Activated CD8-positive, alpha-beta memory T cell treated with anti-CD3 and anti-CD28 coated beads for 36 hours (primary cell): ENCODE measurements around the gene GRWD1. TPM values are rescaled to one million over a fixed set of nuclear protein-coding genes. Genes with fewer than 3 reads are reported as not detected.

Experiments
- CTCF ChIA-PET: fragments of 350-600 bp; sonication (Branson Sonifier 250); formaldehyde crosslinking; loops from one replicate; lab custom pipeline; 2021; ENCODE audit warnings: antibody characterized with exemption; lab: Charles Lee
- POLR2A ChIA-PET: fragments of 350-600 bp; sonication (Branson Sonifier 250); formaldehyde crosslinking; loops from one replicate; lab custom pipeline; 2021; ENCODE audit warnings: antibody characterized with exemption; lab: Charles Lee
- total RNA-seq, 2 experiments: library from RNA; stranded (reverse); gene quantifications; one replicate each; pipeline ENCODE4 v1.2.3, GENCODE V29; 2021

The GRWD1 gene
- total RNA-seq, 2 experiments from 2014 or later = 98.5 to 102 TPM

- ChIA-PET CTCF (no interaction called here), POLR2A (no interaction called here)
Measured at GRCh38 chr19:48471836-48472235, 26.1 kb downstream of the GRWD1 start.

GRCh38 chr19:48473161-48473966 lies 27.6 kb downstream of the GRWD1 start:
- ChIA-PET CTCF (interaction anchor here (1.2 kb wide), 1 partner anchor 17 kb away, joined by 5 read pairs; no protein-coding TSS in a partner anchor), POLR2A (no interaction called here)

- ChIA-PET POLR2A (no interaction called here), CTCF (interaction anchor here (1.3 to 1.9 kb wide), 2 partner anchors 10 to 16 kb away, joined by 3 to 12 read pairs; no protein-coding TSS in a partner anchor)
Measured at GRCh38 chr19:48474084-48474592, 28.4 kb downstream of the GRWD1 start.

- ChIA-PET POLR2A (no interaction called here), CTCF (interaction anchor here (1.3 to 1.9 kb wide), 2 partner anchors 11 to 14 kb away, joined by 3 to 12 read pairs; no protein-coding TSS in a partner anchor)
Measured at GRCh38 chr19:48475369-48476068, 29.7 kb downstream of the GRWD1 start.

GRCh38 chr19:48476176-48476575 lies 30.4 kb downstream of the GRWD1 start:
- POLR2A ChIA-PET = no interaction called here
- CTCF ChIA-PET = interaction anchor here (1.9 kb wide), 1 partner anchor 14 kb away, joined by 12 read pairs; no protein-coding TSS in a partner anchor

- POLR2A ChIA-PET = no interaction called here
- CTCF ChIA-PET = no interaction called here
Measured at GRCh38 chr19:48477067-48477685, 31.4 kb downstream of the GRWD1 start.

- ChIA-PET CTCF (no interaction called here), POLR2A (no interaction called here)
Measured at GRCh38 chr19:48477698-48478338, 32.0 kb downstream of the GRWD1 start.

GRCh38 chr19:48478339-48479256 lies 32.8 kb downstream of the GRWD1 start:
- ChIA-PET POLR2A (no interaction called here), CTCF (interaction anchor here (1.4 kb wide), 1 partner anchor 10 kb away, joined by 5 read pairs; no protein-coding TSS in a partner anchor)

GRCh38 chr19:48479686-48480085 lies 33.9 kb downstream of the GRWD1 start:
- POLR2A ChIA-PET = interaction anchor here (1.1 kb wide), 1 partner anchor 133 kb away, joined by 3 read pairs; no protein-coding TSS in a partner anchor
- CTCF ChIA-PET = interaction anchor here (0.7 to 2.5 kb wide), 3 partner anchors 9 to 104 kb away, joined by 3 to 16 read pairs (median 5); no protein-coding TSS in a partner anchor

GRCh38 chr19:48480183-48480557 lies 34.4 kb downstream of the GRWD1 start:
- ChIA-PET CTCF (interaction anchor here (0.7 to 2.5 kb wide), 2 partner anchors 10 to 103 kb away, joined by 3 to 16 read pairs; no protein-coding TSS in a partner anchor), POLR2A (interaction anchor here (1.1 kb wide), 1 partner anchor 133 kb away, joined by 3 read pairs; no protein-coding TSS in a partner anchor)

- CTCF ChIA-PET = interaction anchor here (1.0 to 2.5 kb wide), 3 partner anchors 9 to 103 kb away, joined by 3 to 16 read pairs (median 5); no protein-coding TSS in a partner anchor
- POLR2A ChIA-PET = interaction anchor here (0.6 to 1.0 kb wide), 3 partner anchors 9 to 573 kb away, joined by 3 to 4 read pairs (median 4); no protein-coding TSS in a partner anchor
Measured at GRCh38 chr19:48480558-48481500, 35.0 kb downstream of the GRWD1 start.

- CTCF ChIA-PET = interaction anchor here (0.7 to 2.5 kb wide), 4 partner anchors 8 to 102 kb away, joined by 3 to 16 read pairs (median 4); no protein-coding TSS in a partner anchor
- POLR2A ChIA-PET = no interaction called here
Measured at GRCh38 chr19:48481846-48482639, 36.3 kb downstream of the GRWD1 start.

GRCh38 chr19:48483301-48483700 lies 37.5 kb downstream of the GRWD1 start:
- CTCF ChIA-PET = no interaction called here
- POLR2A ChIA-PET = no interaction called here

GRCh38 chr19:48484247-48484893 lies 38.6 kb downstream of the GRWD1 start:
- ChIA-PET CTCF (no interaction called here), POLR2A (no interaction called here)

- POLR2A ChIA-PET = no interaction called here
- CTCF ChIA-PET = no interaction called here
Measured at GRCh38 chr19:48484931-48485612, 39.3 kb downstream of the GRWD1 start.
